Parathyroid adenoma (tissue), 2 donors: ENCODE results near the gene WDR46.

Experiments used
- H2AFZ ChIP-seq: fragments of 300-600 bp; sonication (generic); one replicate; pipeline ENCODE4 v1.7.0; 2017; ENCODE audit warnings: antibody characterized with exemption, mild to moderate bottlenecking
- H3K27ac ChIP-seq: fragments of 300-600 bp; sonication (generic); one replicate; pipeline ENCODE4 v1.7.0; 2017
- H3K27me3 ChIP-seq: fragments of 300-600 bp; sonication (generic); one replicate; pipeline ENCODE4 v1.7.0; 2017; ENCODE audit warnings: low read length; ENCODE audit not compliant: control insufficient read depth, insufficient read depth
- H3K36me3 ChIP-seq: fragments of 300-600 bp; sonication (generic); one replicate; pipeline ENCODE4 v1.7.0; 2017; ENCODE audit warnings: low read length; ENCODE audit not compliant: control insufficient read depth, insufficient read depth
- H3K4me1 ChIP-seq: fragments of 300-600 bp; sonication (generic); one replicate; pipeline ENCODE4 v1.7.0; 2017; ENCODE audit warnings: control low read depth
- H3K4me2 ChIP-seq: fragments of 300-600 bp; sonication (generic); one replicate; pipeline ENCODE4 v1.7.0; 2017; ENCODE audit warnings: low read length
- H3K4me3 ChIP-seq: fragments of 300-600 bp; sonication (generic); one replicate; pipeline ENCODE4 v1.7.0; 2017; ENCODE audit warnings: low read depth, low read length
- H3K79me2 ChIP-seq: fragments of 300-600 bp; sonication (generic); one replicate; pipeline ENCODE4 v1.7.0; 2017; ENCODE audit warnings: control low read depth
- H3K9ac ChIP-seq: fragments of 300-600 bp; sonication (generic); one replicate; pipeline ENCODE4 v1.7.0; 2017; ENCODE audit warnings: mild to moderate bottlenecking
- H3K9me3 ChIP-seq: fragments of 300-600 bp; sonication (generic); one replicate; pipeline ENCODE4 v1.7.0; 2017; ENCODE audit warnings: low read length; ENCODE audit not compliant: control insufficient read depth
- CTCF ChIP-seq: fragments of 300-600 bp; sonication (generic); IDR thresholded peaks from one replicate; pipeline ENCODE4 v1.7.0; 2017; ENCODE audit warnings: antibody characterized with exemption, mild to moderate bottlenecking
- donor health status: primary hyperparathyroidism.

Gene WDR46

GRCh38 chr6:33306356-33306755, 17.3 kb upstream of the WDR46 start:
- TF ChIP-seq CTCF, result no peak

GRCh38 chr6:33305052-33305451, 16.0 kb upstream of the WDR46 start:
- Histone ChIP-seq H3K4me2 (no peak overlapping the region), H3K9ac (no peak overlapping the region), H3K79me2 (peaks cover 41% of the 10 kb centered on the region), H2AFZ (no peak overlapping the region), H3K27me3 (no peaks in the 10 kb centered on the region), H3K27ac (no peak overlapping the region), H3K9me3 (no peaks in the 10 kb centered on the region), H3K36me3 (no peaks in the 10 kb centered on the region), H3K4me1 (no peaks in the 10 kb centered on the region), H3K4me3 (no peak overlapping the region)
- no peak for TF ChIP-seq CTCF

More at GRCh38 chr6:33306356-33306755, 17.3 kb upstream of the WDR46 start:
- no peaks in the 10 kb centered on the region for H3K4me1 ChIP-seq
- H3K4me2 ChIP-seq, result no peak overlapping the region
- no peak overlapping the region for H3K27ac ChIP-seq
- H2AFZ ChIP-seq, result no peak overlapping the region
- no peak overlapping the region for H3K9ac ChIP-seq
- H3K9me3 ChIP-seq, result no peaks in the 10 kb centered on the region
- peaks cover 38% of the 10 kb centered on the region for H3K79me2 ChIP-seq
- no peak overlapping the region for H3K4me3 ChIP-seq
- no peaks in the 10 kb centered on the region for H3K27me3 ChIP-seq
- H3K36me3 ChIP-seq, result no peaks in the 10 kb centered on the region

GRCh38 chr6:33304216-33304615, 15.2 kb upstream of the WDR46 start:
- Histone ChIP-seq H3K9me3 (no peaks in the 10 kb centered on the region), H3K4me2 (no peak overlapping the region), H3K27me3 (no peaks in the 10 kb centered on the region), H3K79me2 (peaks cover 38% of the 10 kb centered on the region), H3K9ac (no peak overlapping the region), H2AFZ (no peak overlapping the region), H3K4me3 (no peak overlapping the region), H3K4me1 (no peaks in the 10 kb centered on the region), H3K36me3 (no peaks in the 10 kb centered on the region), H3K27ac (no peak overlapping the region)
- TF ChIP-seq CTCF, result no peak

GRCh38 chr6:33301877-33302276, 12.8 kb upstream of the WDR46 start:
- no peak overlapping the region for H3K4me2 ChIP-seq
- no peaks in the 10 kb centered on the region for H3K36me3 ChIP-seq
- no peaks in the 10 kb centered on the region for H3K9me3 ChIP-seq
- H3K27ac ChIP-seq, result no peak overlapping the region
- peaks cover 26% of the 10 kb centered on the region for H3K79me2 ChIP-seq
- H3K27me3 ChIP-seq, result no peaks in the 10 kb centered on the region
- no peak overlapping the region for H3K4me3 ChIP-seq
- H3K9ac ChIP-seq, result no peak overlapping the region
- TF ChIP-seq CTCF, result no peak
- H2AFZ ChIP-seq, result no peak overlapping the region
- peaks cover 2% of the 10 kb centered on the region for H3K4me1 ChIP-seq

GRCh38 chr6:33299237-33299944, 10.4 kb upstream of the WDR46 start:
- Histone ChIP-seq H3K27ac (peak overlapping the region; percentile 96), H3K4me1 (peaks cover 2% of the 10 kb centered on the region), H3K4me2 (peak overlapping the region; percentile 99), H3K36me3 (no peaks in the 10 kb centered on the region), H3K9me3 (no peaks in the 10 kb centered on the region), H3K79me2 (peaks cover 9% of the 10 kb centered on the region), H3K9ac (peak overlapping the region; percentile 41), H3K27me3 (no peaks in the 10 kb centered on the region), H3K4me3 (peak overlapping the region; percentile 92), H2AFZ (peak overlapping the region; percentile 89)
- peak; percentile 72 for TF ChIP-seq CTCF
